Gastroesophageal sphincter (tissue), 4 donors: ENCODE data around the gene TUSC7. TPM values are rescaled to one million over a fixed set of nuclear protein-coding genes. Genes with fewer than 3 reads are reported as not detected.

Source experiments
- ATAC-seq: fragments of 150-250 bp; one replicate; pipeline ENCODE4 v1.9.1; 2016; ENCODE audit warnings: mild to moderate bottlenecking, moderate library complexity
- H3K27ac ChIP-seq, 4 donors: fragments of 200-600 bp; sonication (generic) in 3 of 4; 1 replicate in 3 of 4; 2 replicates in 1 of 4; pipeline ENCODE4 v1.5.1; 2016 to 2019
- H3K27me3 ChIP-seq: fragments of 200-600 bp; sonication (generic); one replicate; pipeline ENCODE4 v1.5.1; 2019
- H3K36me3 ChIP-seq, 2 donors: fragments of 200-600 bp; sonication (generic); one replicate each; pipeline ENCODE4 v1.5.1; 2019; ENCODE audit warnings: control low read depth in 1 of 2
- H3K4me1 ChIP-seq, 3 donors: fragments of 200-600 bp; sonication (generic); 1 replicate in 2 of 3; 2 replicates in 1 of 3; pipeline ENCODE4 v1.5.1; 2016 to 2019; ENCODE audit warnings: control low read depth in 2 of 3
- H3K4me3 ChIP-seq, 2 donors: fragments of 200-600 bp; sonication (generic); one replicate each; pipeline ENCODE4 v1.5.1; 2019; ENCODE audit warnings: mild to moderate bottlenecking in 1 of 2, moderate library complexity in 1 of 2
- H3K9me3 ChIP-seq, 3 donors: fragments of 200-600 bp; sonication (generic); one replicate each; pipeline ENCODE4 v1.5.1; 2017 to 2019; ENCODE audit warnings: control low read depth in 2 of 3
- CTCF ChIP-seq, 4 experiments: fragments of 200-600 bp in 2 of 4; fragments of 450-650 bp in 2 of 4; sonication (generic) in 1 of 4; IDR thresholded peaks; one replicate each; pipeline ENCODE4 v1.5.1; 2017 to 2019; ENCODE audit warnings: antibody characterized with exemption in 4 of 4, mild to moderate bottlenecking in 2 of 4, moderate library complexity in 2 of 4
- EP300 ChIP-seq: sonication (generic); formaldehyde crosslinking; IDR thresholded peaks from one replicate; pipeline ENCODE4 v1.6.1; 2017; ENCODE audit warnings: antibody characterized with exemption, mild to moderate bottlenecking
- POLR2A ChIP-seq, 2 donors: fragments of 450-650 bp; IDR thresholded peaks; one replicate each; pipeline ENCODE4 v1.6.1; 2017; ENCODE audit warnings: antibody characterized with exemption in 2 of 2, mild to moderate bottlenecking in 2 of 2, moderate library complexity in 1 of 2
- POLR2AphosphoS5 ChIP-seq: sonication (generic); formaldehyde crosslinking; IDR thresholded peaks from one replicate; pipeline ENCODE4 v1.6.1; 2017; ENCODE audit warnings: antibody characterized with exemption
- WGBS, 2 donors: methylation state at CpG; one replicate each; pipeline ENCODE4 v1.1.5; 2018; ENCODE audit warnings: low coverage in 1 of 2; 5-methylcytosine and 5-hydroxymethylcytosine counted together
- total RNA-seq, 4 donors: library from RNA; depleted of rRNA; stranded (reverse); fragments of >200 nt; gene quantifications; one replicate each; pipeline ENCODE4 v1.1.0, GENCODE V29; 2016

TUSC7 gene
- total RNA-seq, 4 donors from 2014 or later: not detected

- no peak overlapping the region for H3K4me3 ChIP-seq
- H3K9me3 ChIP-seq: no peaks in the 10 kb centered on the region
- 0 to 30% methylated on average over 1 to 2 of the region's 2 CpGs for WGBS, 2 donors
- ATAC-seq: no peak
- no peak overlapping the region for H3K27ac ChIP-seq
- no peaks in the 10 kb centered on the region for H3K27me3 ChIP-seq
- no peaks in the 10 kb centered on the region for H3K4me1 ChIP-seq
- TF ChIP-seq CTCF (IDR thresholded peaks at IDR 0.05) (no peak), POLR2A (IDR thresholded peaks at IDR 0.05) (no peak), POLR2AphosphoS5 (no peak), EP300 (no peak)
- no peaks in the 10 kb centered on the region for H3K36me3 ChIP-seq
These were observed 47.7 kb downstream of the TUSC7 start for GRCh38 chr3:116757315-116757714.

- no peak for ATAC-seq
- no peak overlapping the region for H3K4me3 ChIP-seq
- H3K9me3 ChIP-seq: no peaks in the 10 kb centered on the region
- H3K27me3 ChIP-seq: no peaks in the 10 kb centered on the region
- 73% methylated on average over 1 of the region's 1 CpG; no CpG with 5 or more reads in 1 of the 2 donors for WGBS, 2 donors
- no peak overlapping the region for H3K27ac ChIP-seq
- no peak for TF ChIP-seq EP300
- no peak for TF ChIP-seq POLR2AphosphoS5
- no peak for TF ChIP-seq POLR2A (IDR thresholded peaks at IDR 0.05)
- TF ChIP-seq CTCF (IDR thresholded peaks at IDR 0.05): no peak
- H3K36me3 ChIP-seq: no peaks in the 10 kb centered on the region
- no peaks in the 10 kb centered on the region for H3K4me1 ChIP-seq
These were observed 49.7 kb downstream of the TUSC7 start for GRCh38 chr3:116759316-116759715.
